ENCODE data around the gene GABBR2.
"Not testable (repeated sequence)": the region's sequence is repeated elsewhere in the genome, so short reads cannot be mapped to it uniquely, and the experiment has no call there.

GABBR2 gene

GRCh38 chr9:98465799-98466198 is 242.9 kb downstream of the GABBR2 start:
- no peak for DNase-seq

GRCh38 chr9:98464156-98464690 is 244.5 kb downstream of the GABBR2 start:
- not testable (repeated sequence) for DNase-seq

GRCh38 chr9:98462310-98462709 is 246.4 kb downstream of the GABBR2 start:
- DNase-seq: no peak

- DNase-seq: no peak
Observed at GRCh38 chr9:98460704-98461103, 248.0 kb downstream of the GABBR2 start.

GRCh38 chr9:98457726-98458370 is 250.9 kb downstream of the GABBR2 start:
- DNase-seq: no peak

GRCh38 chr9:98456156-98456613 is 252.6 kb downstream of the GABBR2 start:
- no peak for DNase-seq

- DNase-seq: no peak
Observed at GRCh38 chr9:98455256-98456155, 253.2 kb downstream of the GABBR2 start.

GRCh38 chr9:98453589-98454311 is 255.0 kb downstream of the GABBR2 start:
- no peak for DNase-seq

GRCh38 chr9:98451576-98451975 is 257.2 kb downstream of the GABBR2 start:
- no peak for DNase-seq

GRCh38 chr9:98450496-98450895 is 258.2 kb downstream of the GABBR2 start:
- DNase-seq: no peak

- no peak for DNase-seq
Observed at GRCh38 chr9:98449871-98450270, 258.9 kb downstream of the GABBR2 start.

- no peak for DNase-seq
Observed at GRCh38 chr9:98445576-98445975, 263.2 kb downstream of the GABBR2 start.

GRCh38 chr9:98444601-98445000 is 264.1 kb downstream of the GABBR2 start:
- DNase-seq: no peak

GRCh38 chr9:98442541-98442940 is 266.2 kb downstream of the GABBR2 start:
- no peak for DNase-seq

- no peak for DNase-seq
Observed at GRCh38 chr9:98442114-98442513, 266.6 kb downstream of the GABBR2 start.

- DNase-seq: no peak
Observed at GRCh38 chr9:98438666-98439065, 270.1 kb downstream of the GABBR2 start.

GRCh38 chr9:98437458-98438034 is 271.2 kb downstream of the GABBR2 start:
- DNase-seq: no peak

- DNase-seq: no peak
Observed at GRCh38 chr9:98432960-98433359, 275.8 kb downstream of the GABBR2 start.

GRCh38 chr9:98432134-98432533 is 276.6 kb downstream of the GABBR2 start:
- DNase-seq: no peak

- no peak for DNase-seq
Observed at GRCh38 chr9:98430535-98431292, 278.0 kb downstream of the GABBR2 start.

GRCh38 chr9:98429613-98430012 is 279.1 kb downstream of the GABBR2 start:
- DNase-seq: no peak

- no peak for DNase-seq
Observed at GRCh38 chr9:98428454-98428853, 280.3 kb downstream of the GABBR2 start.
